ENCODE measurements around the gene TOMM34. TPM values are rescaled to one million over a fixed set of nuclear protein-coding genes. Genes with fewer than 3 reads are reported as not detected.

TOMM34 gene
- total and polyA plus RNA-seq, 2 of the 13 experiments (the other 11 are each of a cell fraction or from before 2014, with no cell fraction given), result 36.2 to 52.0 TPM

DNA sequence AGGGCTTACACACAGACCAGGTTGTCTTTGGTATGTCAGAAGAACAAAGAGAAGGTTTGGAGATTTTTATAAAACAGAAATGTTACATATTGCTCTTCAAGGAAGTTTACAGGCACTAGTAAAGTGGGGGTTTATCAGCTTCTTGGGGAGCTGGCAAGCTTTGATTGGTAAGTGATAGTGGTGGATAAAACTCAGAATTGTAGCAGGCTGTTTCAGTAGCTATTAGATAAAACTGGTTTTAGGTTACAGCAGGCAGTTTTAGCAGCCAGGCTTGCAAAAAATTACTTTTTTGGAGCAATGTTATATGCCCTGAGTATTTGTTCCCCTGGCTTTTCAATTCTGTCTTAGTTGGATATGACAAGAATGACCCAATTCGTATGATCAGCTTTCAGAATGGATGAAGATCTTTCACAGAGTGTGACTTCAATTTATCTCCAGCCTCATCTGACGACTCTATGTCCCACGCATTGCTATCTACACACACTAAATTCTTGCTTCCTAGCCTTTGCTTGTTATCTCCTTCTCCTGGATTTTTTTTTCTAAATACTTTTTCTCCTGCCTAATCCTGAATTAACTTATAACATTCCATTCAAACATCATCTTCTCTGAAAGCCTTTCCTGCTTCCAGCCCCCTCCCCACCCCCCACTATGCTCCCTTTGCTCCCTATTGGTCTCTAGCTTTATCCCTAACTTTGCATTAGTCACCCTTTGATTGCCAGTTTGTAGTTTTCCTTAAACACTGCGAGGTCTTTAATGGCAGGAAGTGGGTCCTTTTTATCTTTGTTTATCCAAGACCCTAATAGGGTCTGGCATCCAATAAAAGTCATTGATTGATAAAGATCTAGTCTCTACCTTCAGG, 1.0 kb upstream of the TOMM34 start:
- peaks cover 3 to 9% of the 10 kb centered on the region in 2 experiments for H3K36me3 ChIP-seq (replicated peaks in 1 of 2; ENCODE audit: control insufficient read depth in 1 of 2, insufficient read depth in 2 of 2, low read length in 2 of 2)
- 45% methylated on average over 4 of the region's 4 CpGs for WGBS (ENCODE audit: low lambda C conversion rate)
- peak overlapping the region in 2 of 3 experiments; percentile 90 to 94; a peak in 2 of 6 replicates for H3K4me3 ChIP-seq (replicated peaks in 1 of 3; ENCODE audit: insufficient read depth in 1 of 3, low read depth in 2 of 3, low read length in 3 of 3)
- no peak overlapping the region for H2AFZ ChIP-seq (ENCODE audit: low read length)
- no peaks in the 10 kb centered on the region; the same call in 1 of the 2 replicates for H4K20me1 ChIP-seq (ENCODE audit: insufficient read depth, low read length)
- no peaks in the 10 kb centered on the region; a peak in 1 of 5 replicates for H3K27me3 ChIP-seq (ENCODE audit: control insufficient read depth in 1 of 2, insufficient read depth in 2 of 2, low read length in 2 of 2)
- POLR2A ChIA-PET, result interaction anchor here (1.2 to 4.1 kb wide), 8 partner anchors 12 to 920 kb away, joined by 3 to 51 read pairs (median 7); partner anchors contain the start of genes PABPC1L, YWHAB and ZSWIM1
- no peaks in the 10 kb centered on the region for H3K9me3 ChIP-seq (ENCODE audit: low read length)
- no peak for FAIRE-seq
- no peak overlapping the region for H3K9ac ChIP-seq (ENCODE audit: insufficient read depth, low read depth, low read length)
- BruUV-seq (replicated peaks), result no TSS peak
- peaks cover 27% of the 10 kb centered on the region for H3K79me2 ChIP-seq (ENCODE audit: insufficient read depth, low read length)
- no peak overlapping the region for H3K27ac ChIP-seq (ENCODE audit: extremely low read length, insufficient read depth, low read length)
- DNase-seq (ENCODE audit: low spot score), result peak; percentile 34
- intact Hi-C loops (cut with micrococcal nuclease; ENCODE audit: unreplicated experiment) (no loop called here), in situ Hi-C loops (cut with HindIII; ENCODE audit: extremely low pct_ligation_motif_present, low pct_unique_long_range_greater_than_20kb) (no loop called here)
- TF ChIP-seq PPARG (CRISPR knock-in tag; conservative IDR thresholded peaks at IDR 0.05) (no peak), TEAD3 (CRISPR knock-in tag; optimal IDR thresholded peaks at IDR 0.05; ENCODE audit: borderline replicate concordance) (no peak), ZNF652 (CRISPR knock-in tag; IDR thresholded peaks at IDR 0.05; ENCODE audit: borderline replicate concordance, low read depth) (peak; percentile 87), EP300 (IDR thresholded peaks at IDR 0.05; ENCODE audit: low read depth in 2 of 2, low read length in 2 of 2) (0 out of 4 replicates have a peak, but pooled peaks of 1 of the 2 experiments have one; percentile 17), EP300 (CRISPR knock-in tag; IDR thresholded peaks at IDR 0.05; ENCODE audit: borderline replicate concordance) (no peak), ZSCAN30 (CRISPR knock-in tag; IDR thresholded peaks at IDR 0.05) (0 out of 2 replicates have a peak, but pooled peaks have one; percentile 2), HNRNPK (IDR thresholded peaks at IDR 0.05; ENCODE audit: low read depth, low read length, poor library complexity, severe bottlenecking) (peak; percentile 42), TRIM24 (CRISPR knock-in tag; IDR thresholded peaks at IDR 0.05) (no peak), ZNF33A (CRISPR knock-in tag; IDR thresholded peaks at IDR 0.05; ENCODE audit: borderline replicate concordance) (0 out of 2 replicates have a peak, but pooled peaks have one; percentile 9)
- TF ChIP-seq, protein P1, sequence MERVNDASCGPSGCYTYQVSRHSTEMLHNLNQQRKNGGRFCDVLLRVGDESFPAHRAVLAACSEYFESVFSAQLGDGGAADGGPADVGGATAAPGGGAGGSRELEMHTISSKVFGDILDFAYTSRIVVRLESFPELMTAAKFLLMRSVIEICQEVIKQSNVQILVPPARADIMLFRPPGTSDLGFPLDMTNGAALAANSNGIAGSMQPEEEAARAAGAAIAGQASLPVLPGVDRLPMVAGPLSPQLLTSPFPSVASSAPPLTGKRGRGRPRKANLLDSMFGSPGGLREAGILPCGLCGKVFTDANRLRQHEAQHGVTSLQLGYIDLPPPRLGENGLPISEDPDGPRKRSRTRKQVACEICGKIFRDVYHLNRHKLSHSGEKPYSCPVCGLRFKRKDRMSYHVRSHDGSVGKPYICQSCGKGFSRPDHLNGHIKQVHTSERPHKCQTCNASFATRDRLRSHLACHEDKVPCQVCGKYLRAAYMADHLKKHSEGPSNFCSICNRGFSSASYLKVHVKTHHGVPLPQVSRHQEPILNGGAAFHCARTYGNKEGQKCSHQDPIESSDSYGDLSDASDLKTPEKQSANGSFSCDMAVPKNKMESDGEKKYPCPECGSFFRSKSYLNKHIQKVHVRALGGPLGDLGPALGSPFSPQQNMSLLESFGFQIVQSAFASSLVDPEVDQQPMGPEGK (CRISPR knock-in tag; IDR thresholded peaks at IDR 0.05), result peak; percentile 26; the same call in 1 of the 2 replicates
- TF ChIP-seq, protein P2, sequence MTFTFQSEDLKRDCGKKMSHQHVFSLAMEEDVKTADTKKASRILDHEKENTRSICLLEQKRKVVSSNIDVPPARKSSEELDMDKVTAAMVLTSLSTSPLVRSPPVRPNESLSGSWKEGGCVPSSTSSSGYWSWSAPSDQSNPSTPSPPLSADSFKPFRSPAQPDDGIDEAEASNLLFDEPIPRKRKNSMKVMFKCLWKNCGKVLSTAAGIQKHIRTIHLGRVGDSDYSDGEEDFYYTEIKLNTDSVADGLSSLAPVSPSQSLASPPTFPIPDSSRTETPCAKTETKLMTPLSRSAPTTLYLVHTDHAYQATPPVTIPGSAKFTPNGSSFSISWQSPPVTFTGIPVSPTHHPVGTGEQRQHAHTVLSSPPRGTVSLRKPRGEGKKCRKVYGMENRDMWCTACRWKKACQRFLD (CRISPR knock-in tag; IDR thresholded peaks at IDR 0.05; ENCODE audit: borderline replicate concordance), result no peak
- TF ChIP-seq, protein P3, sequence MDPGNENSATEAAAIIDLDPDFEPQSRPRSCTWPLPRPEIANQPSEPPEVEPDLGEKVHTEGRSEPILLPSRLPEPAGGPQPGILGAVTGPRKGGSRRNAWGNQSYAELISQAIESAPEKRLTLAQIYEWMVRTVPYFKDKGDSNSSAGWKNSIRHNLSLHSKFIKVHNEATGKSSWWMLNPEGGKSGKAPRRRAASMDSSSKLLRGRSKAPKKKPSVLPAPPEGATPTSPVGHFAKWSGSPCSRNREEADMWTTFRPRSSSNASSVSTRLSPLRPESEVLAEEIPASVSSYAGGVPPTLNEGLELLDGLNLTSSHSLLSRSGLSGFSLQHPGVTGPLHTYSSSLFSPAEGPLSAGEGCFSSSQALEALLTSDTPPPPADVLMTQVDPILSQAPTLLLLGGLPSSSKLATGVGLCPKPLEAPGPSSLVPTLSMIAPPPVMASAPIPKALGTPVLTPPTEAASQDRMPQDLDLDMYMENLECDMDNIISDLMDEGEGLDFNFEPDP (CRISPR knock-in tag; conservative IDR thresholded peaks at IDR 0.05), result 0 out of 2 replicates have a peak, but pooled peaks have one; percentile 75
- peak overlapping the region; percentile 96 for H3K4me2 ChIP-seq (ENCODE audit: low read depth, low read length)
- ATAC-seq, result no peak
- CTCF ChIA-PET (ENCODE audit: low intra/inter-chr PET ratio, low total read pairs), result no interaction called here
- H3K4me1 ChIP-seq (ENCODE audit: insufficient read depth, low read length), result peaks cover 68% of the 10 kb centered on the region
